ENCODE results near the gene TSHZ2.

DNA sequence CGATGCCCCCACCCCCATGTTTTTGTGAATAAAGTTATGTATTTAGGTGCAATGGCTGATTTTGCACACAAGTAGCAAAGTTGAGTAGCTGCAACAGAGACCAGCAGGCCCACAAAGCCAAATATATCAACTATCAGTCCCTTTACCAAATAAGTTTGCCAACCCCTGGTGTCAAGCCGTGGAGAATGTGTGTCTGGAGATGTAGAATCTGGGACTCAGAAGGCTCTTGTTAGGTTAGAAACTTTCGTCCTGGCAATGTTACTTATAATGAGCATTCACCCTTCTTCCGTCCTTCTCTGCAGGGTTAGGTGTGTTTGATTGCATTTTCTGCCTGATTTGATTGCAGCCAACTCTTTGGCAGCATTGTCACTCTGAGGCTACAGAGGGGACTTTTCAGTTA lies 563.7 kb downstream of the TSHZ2 start:
- TF ChIP-seq, protein P1, sequence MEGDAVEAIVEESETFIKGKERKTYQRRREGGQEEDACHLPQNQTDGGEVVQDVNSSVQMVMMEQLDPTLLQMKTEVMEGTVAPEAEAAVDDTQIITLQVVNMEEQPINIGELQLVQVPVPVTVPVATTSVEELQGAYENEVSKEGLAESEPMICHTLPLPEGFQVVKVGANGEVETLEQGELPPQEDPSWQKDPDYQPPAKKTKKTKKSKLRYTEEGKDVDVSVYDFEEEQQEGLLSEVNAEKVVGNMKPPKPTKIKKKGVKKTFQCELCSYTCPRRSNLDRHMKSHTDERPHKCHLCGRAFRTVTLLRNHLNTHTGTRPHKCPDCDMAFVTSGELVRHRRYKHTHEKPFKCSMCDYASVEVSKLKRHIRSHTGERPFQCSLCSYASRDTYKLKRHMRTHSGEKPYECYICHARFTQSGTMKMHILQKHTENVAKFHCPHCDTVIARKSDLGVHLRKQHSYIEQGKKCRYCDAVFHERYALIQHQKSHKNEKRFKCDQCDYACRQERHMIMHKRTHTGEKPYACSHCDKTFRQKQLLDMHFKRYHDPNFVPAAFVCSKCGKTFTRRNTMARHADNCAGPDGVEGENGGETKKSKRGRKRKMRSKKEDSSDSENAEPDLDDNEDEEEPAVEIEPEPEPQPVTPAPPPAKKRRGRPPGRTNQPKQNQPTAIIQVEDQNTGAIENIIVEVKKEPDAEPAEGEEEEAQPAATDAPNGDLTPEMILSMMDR (conservative IDR thresholded peaks at IDR 0.05) = no peak
- TF ChIP-seq ZFX (IDR thresholded peaks at IDR 0.05) = no peak

All from C4-2B (cell line).